Measurements from ENCODE around the gene BCAS1.
"Not testable (repeated sequence)": the region's sequence is repeated elsewhere in the genome, so short reads cannot be mapped to it uniquely, and the experiment has no call there.

Gene BCAS1

DNA sequence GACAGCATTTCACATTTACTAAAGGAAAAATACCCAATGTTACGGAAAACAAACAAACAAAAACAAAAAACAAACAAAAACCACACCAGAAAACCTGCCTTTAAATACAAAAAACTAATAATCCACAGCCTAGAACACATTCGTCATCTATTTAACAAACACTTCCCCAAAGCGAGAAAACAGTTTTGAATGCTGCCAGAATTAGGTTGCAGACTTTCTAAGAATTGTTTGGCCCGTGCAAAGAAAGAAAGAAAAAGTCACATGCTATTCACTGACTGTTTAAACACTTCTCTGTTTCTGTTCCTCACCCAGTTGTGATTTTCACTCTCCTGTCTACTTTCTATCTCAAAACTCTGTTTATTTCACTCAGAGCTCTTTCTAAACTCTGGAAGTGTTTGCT lies 52.5 kb downstream of the BCAS1 start:
- H3K36me3 ChIP-seq = no peaks in the 10 kb centered on the region
- TF ChIP-seq, protein P1, sequence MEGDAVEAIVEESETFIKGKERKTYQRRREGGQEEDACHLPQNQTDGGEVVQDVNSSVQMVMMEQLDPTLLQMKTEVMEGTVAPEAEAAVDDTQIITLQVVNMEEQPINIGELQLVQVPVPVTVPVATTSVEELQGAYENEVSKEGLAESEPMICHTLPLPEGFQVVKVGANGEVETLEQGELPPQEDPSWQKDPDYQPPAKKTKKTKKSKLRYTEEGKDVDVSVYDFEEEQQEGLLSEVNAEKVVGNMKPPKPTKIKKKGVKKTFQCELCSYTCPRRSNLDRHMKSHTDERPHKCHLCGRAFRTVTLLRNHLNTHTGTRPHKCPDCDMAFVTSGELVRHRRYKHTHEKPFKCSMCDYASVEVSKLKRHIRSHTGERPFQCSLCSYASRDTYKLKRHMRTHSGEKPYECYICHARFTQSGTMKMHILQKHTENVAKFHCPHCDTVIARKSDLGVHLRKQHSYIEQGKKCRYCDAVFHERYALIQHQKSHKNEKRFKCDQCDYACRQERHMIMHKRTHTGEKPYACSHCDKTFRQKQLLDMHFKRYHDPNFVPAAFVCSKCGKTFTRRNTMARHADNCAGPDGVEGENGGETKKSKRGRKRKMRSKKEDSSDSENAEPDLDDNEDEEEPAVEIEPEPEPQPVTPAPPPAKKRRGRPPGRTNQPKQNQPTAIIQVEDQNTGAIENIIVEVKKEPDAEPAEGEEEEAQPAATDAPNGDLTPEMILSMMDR (IDR thresholded peaks at IDR 0.05; ENCODE audit: low read depth, low read length) = no peak
- DNase-seq = no peak
- H3K9me3 ChIP-seq (ENCODE audit: severe bottlenecking) = no peaks in the 10 kb centered on the region
- H3K4me3 ChIP-seq (ENCODE audit: low read depth, low read length) = no peak overlapping the region
- H3K27ac ChIP-seq = no peak overlapping the region
- H3K27me3 ChIP-seq (ENCODE audit: insufficient read depth, low read depth, severe bottlenecking) = peaks cover 90% of the 10 kb centered on the region

DNA sequence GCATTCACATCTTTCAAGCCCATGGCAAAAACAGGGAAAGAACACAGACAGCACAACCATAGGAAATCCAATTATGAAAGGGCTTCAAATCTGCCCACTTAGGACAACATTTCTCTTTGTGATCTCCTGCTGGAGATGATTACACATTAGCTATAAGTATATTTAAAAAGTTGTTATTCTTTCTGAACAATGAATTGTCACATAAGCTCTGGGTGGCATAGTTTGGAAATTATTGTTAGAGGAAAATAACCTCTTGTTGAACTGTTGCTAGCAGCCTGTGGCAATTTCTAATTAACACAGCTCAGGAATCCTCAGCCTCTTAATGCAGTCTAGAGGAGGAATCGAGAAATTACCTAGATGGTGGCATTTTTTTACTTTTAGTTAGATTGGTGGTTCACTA lies 54.9 kb downstream of the BCAS1 start:
- Histone ChIP-seq H3K36me3 (no peaks in the 10 kb centered on the region), H3K9me3 (ENCODE audit: severe bottlenecking) (no peaks in the 10 kb centered on the region), H3K4me3 (ENCODE audit: low read depth, low read length) (no peak overlapping the region), H3K27ac (no peak overlapping the region), H3K27me3 (ENCODE audit: insufficient read depth, low read depth, severe bottlenecking) (peaks cover 82% of the 10 kb centered on the region)
- TF ChIP-seq, protein P1 (IDR thresholded peaks at IDR 0.05; ENCODE audit: low read depth, low read length) = no peak
- no peak for DNase-seq

DNA sequence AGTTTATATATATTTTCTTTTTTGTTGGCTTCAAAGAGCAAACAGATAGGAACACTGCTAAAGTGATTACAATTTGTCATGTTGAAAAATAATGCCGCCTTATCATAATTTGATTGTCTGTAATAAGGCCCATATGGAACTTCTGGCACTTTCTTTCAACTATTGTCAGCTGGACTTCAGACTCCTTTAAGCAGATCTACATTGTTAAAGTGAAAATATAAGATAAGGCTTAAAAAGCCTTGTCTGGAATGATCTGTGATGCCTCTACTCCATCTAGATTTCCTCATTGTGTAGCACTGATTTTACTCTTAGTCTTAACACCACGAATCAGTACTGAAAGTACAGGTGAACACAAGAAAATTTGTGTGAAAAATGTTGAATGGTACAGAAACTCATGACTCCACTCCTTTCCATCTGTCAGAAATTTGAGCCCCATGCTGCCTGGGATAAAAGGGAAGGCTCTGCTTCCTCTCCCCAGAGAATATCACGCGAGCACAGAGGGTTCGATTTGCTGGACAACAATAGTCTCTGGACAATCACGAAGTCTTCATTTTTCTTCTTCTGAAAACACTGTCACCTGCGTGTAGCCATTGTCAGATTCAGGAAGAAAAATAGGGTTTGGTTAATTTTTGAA lies 56.0 kb downstream of the BCAS1 start:
- no peak for DNase-seq
- Histone ChIP-seq H3K27ac (no peak overlapping the region), H3K9me3 (ENCODE audit: severe bottlenecking) (no peaks in the 10 kb centered on the region), H3K4me3 (ENCODE audit: low read depth, low read length) (no peak overlapping the region), H3K36me3 (no peaks in the 10 kb centered on the region), H3K27me3 (ENCODE audit: insufficient read depth, low read depth, severe bottlenecking) (peaks cover 82% of the 10 kb centered on the region)
- TF ChIP-seq, protein P1 (IDR thresholded peaks at IDR 0.05; ENCODE audit: low read depth, low read length) = no peak

DNA sequence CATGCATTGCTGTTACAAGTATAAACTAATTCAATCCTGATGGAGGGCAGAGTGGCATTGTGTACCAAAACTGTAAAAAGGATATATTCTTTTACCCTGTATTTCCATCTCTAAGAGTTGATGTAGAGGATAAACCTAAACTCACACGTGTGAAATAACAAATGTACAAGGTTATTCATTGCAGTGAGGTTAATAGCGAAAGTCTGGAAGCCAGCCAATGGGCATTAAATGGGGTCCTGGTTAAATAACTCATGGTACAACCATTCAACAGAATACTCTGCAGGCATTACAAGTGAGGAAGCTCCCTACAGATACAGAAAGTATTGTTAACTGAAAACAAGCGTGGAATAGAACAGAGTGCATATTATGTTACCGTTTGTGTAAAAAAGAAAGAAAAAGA lies 56.9 kb downstream of the BCAS1 start:
- no peaks in the 10 kb centered on the region for H3K36me3 ChIP-seq
- peaks cover 82% of the 10 kb centered on the region for H3K27me3 ChIP-seq (ENCODE audit: insufficient read depth, low read depth, severe bottlenecking)
- TF ChIP-seq, protein P1 (IDR thresholded peaks at IDR 0.05; ENCODE audit: low read depth, low read length) = no peak
- no peak overlapping the region for H3K27ac ChIP-seq
- H3K9me3 ChIP-seq (ENCODE audit: severe bottlenecking) = no peaks in the 10 kb centered on the region
- DNase-seq = no peak
- H3K4me3 ChIP-seq (ENCODE audit: low read depth, low read length) = no peak overlapping the region

DNA sequence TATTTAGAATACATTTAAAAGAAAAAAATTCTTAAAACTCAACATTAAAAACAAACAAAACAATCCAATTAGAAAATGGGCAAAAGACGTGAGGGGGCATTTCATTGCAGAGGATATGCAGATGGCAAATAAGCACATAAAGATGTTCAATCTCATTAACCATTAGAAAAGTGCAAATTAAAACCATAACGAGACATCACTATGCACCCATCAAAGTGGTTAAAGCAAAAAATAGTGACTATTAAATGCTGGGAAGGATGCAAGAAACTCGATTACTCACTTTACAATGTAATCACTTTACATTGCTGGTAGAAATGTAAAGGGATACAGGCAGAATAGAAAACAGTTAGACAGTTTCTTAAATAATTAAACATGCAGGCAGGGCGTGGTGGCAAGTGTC lies 59.0 kb downstream of the BCAS1 start:
- Histone ChIP-seq H3K27me3 (ENCODE audit: insufficient read depth, low read depth, severe bottlenecking) (peaks cover 81% of the 10 kb centered on the region), H3K27ac (no peak overlapping the region), H3K9me3 (ENCODE audit: severe bottlenecking) (no peaks in the 10 kb centered on the region), H3K4me3 (ENCODE audit: low read depth, low read length) (no peak overlapping the region), H3K36me3 (no peaks in the 10 kb centered on the region)
- DNase-seq = no peak
- TF ChIP-seq, protein P1 (IDR thresholded peaks at IDR 0.05; ENCODE audit: low read depth, low read length) = no peak

DNA sequence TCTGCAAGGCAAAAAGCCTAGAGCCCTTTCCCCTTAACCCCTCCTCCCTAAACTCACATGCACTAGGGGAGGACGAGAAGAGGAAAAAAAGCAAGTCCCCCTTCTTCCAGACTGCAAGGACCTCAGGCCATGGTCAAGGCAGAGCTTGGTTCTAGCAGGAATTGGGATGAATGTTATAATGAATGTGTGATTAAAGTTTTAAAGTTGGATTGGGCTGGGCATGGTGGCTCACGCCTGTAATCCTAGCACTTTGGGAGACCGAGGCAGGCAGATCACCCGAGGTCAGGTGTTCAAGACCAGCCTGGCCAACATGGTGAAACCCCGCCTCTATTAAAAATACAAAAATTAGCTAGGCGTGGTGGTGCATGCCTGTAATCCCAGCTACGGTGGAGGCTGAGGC lies 64.2 kb downstream of the BCAS1 start:
- DNase-seq; H3K9me3 ChIP-seq (ENCODE audit: severe bottlenecking); H3K27ac ChIP-seq; H3K4me3 ChIP-seq (ENCODE audit: low read depth, low read length); H3K36me3 ChIP-seq: not testable (repeated sequence)
- H3K27me3 ChIP-seq (ENCODE audit: insufficient read depth, low read depth, severe bottlenecking) = peaks cover 67% of the 10 kb centered on the region

Measured in WERI-Rb-1 (cell line).